Heart left ventricle (tissue), 16 donors: Measurements from ENCODE around the gene SLC9A3. TPM values are rescaled to one million over a fixed set of nuclear protein-coding genes. Genes with fewer than 3 reads are reported as not detected.

ENCODE experiments used
- ATAC-seq, 4 donors: fragments of 200-7000 bp; cut with Tn5 transposase; one replicate each; pipeline ENCODE4 v1.9.1; 2020 to 2022; ENCODE audit warnings: moderate library complexity in 4 of 4, mild to moderate bottlenecking in 3 of 4, moderate number of reproducible peaks in 1 of 4
- DNase-seq, 5 donors: peaks; one replicate each; pipeline ENCODE4 v3.0.0-alpha.2; 2020
- H3K27ac ChIP-seq, 12 donors: fragments of 200-600 bp; sonication (generic) in 4 of 12; one replicate each; pipeline versions ENCODE4 v1.5.0 to v1.8.0; 2016 to 2022; ENCODE audit warnings: mild to moderate bottlenecking in 2 of 12
- H3K27me3 ChIP-seq, 9 donors: fragments of 200-600 bp; sonication (generic) in 2 of 9; one replicate each; pipeline versions ENCODE4 v1.5.1 to v1.8.0; 2016 to 2022; ENCODE audit warnings: mild to moderate bottlenecking in 3 of 9
- H3K36me3 ChIP-seq, 9 donors: fragments of 200-600 bp; sonication (generic) in 2 of 9; one replicate each; pipeline versions ENCODE4 v1.5.0 to v1.8.0; 2018 to 2022; ENCODE audit warnings: mild to moderate bottlenecking in 2 of 9
- H3K4me1 ChIP-seq, 12 donors: fragments of 200-600 bp; sonication (generic) in 4 of 12; one replicate each; pipeline versions ENCODE4 v1.5.0 to v1.8.0; 2016 to 2022; ENCODE audit warnings: mild to moderate bottlenecking in 3 of 12
- H3K4me3 ChIP-seq, 12 donors: fragments of 200-600 bp; sonication (generic) in 4 of 12; one replicate each; pipeline versions ENCODE4 v1.5.0 to v1.8.0; 2017 to 2022; ENCODE audit warnings: mild to moderate bottlenecking in 9 of 12, moderate library complexity in 4 of 12
- H3K9me3 ChIP-seq, 12 donors: fragments of 200-600 bp; sonication (generic) in 4 of 12; one replicate each; pipeline versions ENCODE4 v1.5.0 to v1.8.0; 2016 to 2022; ENCODE audit warnings: mild to moderate bottlenecking in 1 of 12
- POLR2A ChIP-seq, 2 donors: fragments of 450-650 bp; IDR thresholded peaks; one replicate each; pipeline ENCODE4 v1.6.1; 2017; ENCODE audit warnings: antibody characterized with exemption in 2 of 2, mild to moderate bottlenecking in 2 of 2, moderate library complexity in 2 of 2
- WGBS, 4 donors: extraction: QIAGEN DNeasy Blood & Tissue Kit in 2 of 4; methylation state at CpG; one replicate each; pipeline versions ENCODE4 v1.1.5 to v1.1.7; 2013 to 2018; 5-methylcytosine and 5-hydroxymethylcytosine counted together
- intact Hi-C, 10 donors: fragments of 100-400 bp; cut with DNase I; formaldehyde crosslinking; loops; one replicate each; pipeline versions ENCODE4 v1.11.1 to v1.14.2; 2022
- polyA plus RNA-seq, 2 donors: library from polyadenylated mRNA; stranded (reverse); fragments of 200-250 nt; gene quantifications; one replicate each; pipeline ENCODE4 v1.2.3, GENCODE V29; 2013
- total RNA-seq, 9 donors: library from RNA; depleted of rRNA in 2 of 9; stranded (reverse); fragments of >200 nt in 2 of 9; fragmentation: NEBNext Ultra II Directional in 3 of 9; extraction: Animal tissue kit (Norgen Biotek cat#: 25700) in 3 of 9; gene quantifications; one replicate each; pipeline versions ENCODE4 v1.1.0 to v1.2.4, GENCODE V29; 2016 to 2023
- TF ChIP-seq, protein P1 (sequence below), 12 donors: fragments of 200-600 bp; sonication (generic) in 4 of 12; IDR thresholded peaks; one replicate each; pipeline versions ENCODE4 v1.5.0 to v1.8.0; 2018 to 2022; ENCODE audit warnings: antibody characterized with exemption in 12 of 12, mild to moderate bottlenecking in 5 of 12
- donor health status: ischemic (EF 13 %, LVEDD 7.1; RV severe dilation, severe dysfunction).
- donor health status: healthy with polysubstance abuse.
- donor health status: DM: no; HTN: yes; CAD: no.
- donor health status: DM: no; HTN: no; CAD: no.
- donor health status: ischemic (EF 25% LVEDD 6.9; RV normal size, moderate dysfunction).
- donor health status: ischemic (EF 25% LVEDD 5.7; RV mildly dilated, moderate dysfunction).
- donor health status: healthy.
- donor health status: DM: yes; HTN: yes; CAD: no.
- donor health status: ischemic (EF 35%, LVEDD 5.7; RV mildly dilated, moderate dysfunction).
- donor health status: nonischemic (EF 11% LVEDD 7.7; RV severe dilation, severe dysfunction).
- donor health status: DM: yes; HTN: yes; CAD: no.
- donor health status: PGD.
- donor health status: ischemic (EF 29% LVEDD 5.4; RV normal size, mild dysfunction).
- donor health status: nonischemic (EF 23%, LVEDD 6.1; RV moderate dilation, normal function).

The SLC9A3 gene
- total and polyA plus RNA-seq, 11 donors: 0.50 to 3.8 (median 1.0) TPM

DNA sequence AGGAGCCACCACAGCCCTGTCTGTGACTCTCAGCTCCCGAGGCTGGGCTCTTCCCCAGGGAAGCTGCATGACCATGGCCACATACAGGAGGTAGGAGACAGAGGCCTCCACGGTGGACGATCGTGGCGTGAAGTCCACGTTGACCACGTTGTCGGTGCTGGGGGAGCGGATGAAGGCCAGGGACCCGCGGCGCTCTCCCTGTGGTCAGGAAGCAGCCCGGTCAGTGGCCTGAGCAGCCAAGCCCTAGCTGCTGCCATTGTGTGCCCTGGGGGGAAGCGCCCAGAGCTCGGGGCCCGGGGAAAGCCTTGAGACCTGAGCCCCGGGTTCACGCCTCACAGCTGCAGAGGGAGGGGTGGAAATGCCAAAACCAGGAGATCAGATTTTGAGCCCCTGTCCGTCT is 47.0 kb downstream of the SLC9A3 start:
- Histone ChIP-seq H3K4me1 (peaks cover 3 to 30% (median 10%) of the 10 kb centered on the region in 12 donors), H3K36me3 (no peaks in the 10 kb centered on the region), H3K27ac (no peak overlapping the region), H3K9me3 (no peaks in the 10 kb centered on the region), H3K27me3 (peaks cover 18 to 72% (median 54%) of the 10 kb centered on the region in 9 donors), H3K4me3 (no peak overlapping the region)
- intact Hi-C loops: loop anchor here in 1 of 10 donors (10.0 kb wide), 2 partner anchors 138 to 428 kb away; partner anchors contain the start of gene CEP72
- WGBS, 4 donors: 62 to 76% (median 70%) methylated on average over 10 to 19 of the region's 19 CpGs
- no peak for TF ChIP-seq POLR2A (IDR thresholded peaks at IDR 0.05)
- TF ChIP-seq, protein P1, sequence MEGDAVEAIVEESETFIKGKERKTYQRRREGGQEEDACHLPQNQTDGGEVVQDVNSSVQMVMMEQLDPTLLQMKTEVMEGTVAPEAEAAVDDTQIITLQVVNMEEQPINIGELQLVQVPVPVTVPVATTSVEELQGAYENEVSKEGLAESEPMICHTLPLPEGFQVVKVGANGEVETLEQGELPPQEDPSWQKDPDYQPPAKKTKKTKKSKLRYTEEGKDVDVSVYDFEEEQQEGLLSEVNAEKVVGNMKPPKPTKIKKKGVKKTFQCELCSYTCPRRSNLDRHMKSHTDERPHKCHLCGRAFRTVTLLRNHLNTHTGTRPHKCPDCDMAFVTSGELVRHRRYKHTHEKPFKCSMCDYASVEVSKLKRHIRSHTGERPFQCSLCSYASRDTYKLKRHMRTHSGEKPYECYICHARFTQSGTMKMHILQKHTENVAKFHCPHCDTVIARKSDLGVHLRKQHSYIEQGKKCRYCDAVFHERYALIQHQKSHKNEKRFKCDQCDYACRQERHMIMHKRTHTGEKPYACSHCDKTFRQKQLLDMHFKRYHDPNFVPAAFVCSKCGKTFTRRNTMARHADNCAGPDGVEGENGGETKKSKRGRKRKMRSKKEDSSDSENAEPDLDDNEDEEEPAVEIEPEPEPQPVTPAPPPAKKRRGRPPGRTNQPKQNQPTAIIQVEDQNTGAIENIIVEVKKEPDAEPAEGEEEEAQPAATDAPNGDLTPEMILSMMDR (IDR thresholded peaks at IDR 0.05): no peak
- ATAC-seq (no peak), DNase-seq (peak in 2 of 5 donors; percentile 20 to 53)

DNA sequence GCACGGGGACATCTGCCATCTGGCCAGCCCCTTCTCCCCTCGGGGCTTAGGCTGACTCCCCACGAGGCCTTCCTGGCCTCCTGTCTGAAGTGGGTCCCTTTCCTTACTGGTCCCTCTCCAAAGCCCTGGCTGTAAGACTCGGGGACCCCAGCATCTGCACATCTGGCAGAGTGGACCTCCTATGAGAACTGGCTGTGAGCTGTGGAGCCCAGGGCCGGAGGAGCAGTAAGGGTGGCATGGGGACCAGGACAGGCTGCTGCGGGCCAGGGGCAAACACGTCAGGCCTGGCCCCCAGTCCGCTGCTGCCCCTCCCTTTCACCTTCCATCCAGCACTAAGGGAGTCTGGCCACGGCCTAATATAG is 47.5 kb downstream of the SLC9A3 start:
- Histone ChIP-seq H3K4me1 (peaks cover 3 to 34% (median 14%) of the 10 kb centered on the region in 12 donors), H3K9me3 (no peaks in the 10 kb centered on the region), H3K4me3 (no peak overlapping the region), H3K27me3 (peaks cover 15 to 69% (median 51%) of the 10 kb centered on the region in 9 donors), H3K36me3 (no peaks in the 10 kb centered on the region), H3K27ac (no peak overlapping the region)
- 60 to 72% (median 69%) methylated on average over 9 of the region's 9 CpGs for WGBS, 4 donors
- peak in 1 of 5 donors; percentile 17 for DNase-seq
- no peak for ATAC-seq
- TF ChIP-seq, protein P1 (IDR thresholded peaks at IDR 0.05): no peak
- no peak for TF ChIP-seq POLR2A (IDR thresholded peaks at IDR 0.05)
- intact Hi-C loops: loop anchor here in 1 of 10 donors (10.0 kb wide), 2 partner anchors 138 to 428 kb away; partner anchors contain the start of gene CEP72

DNA sequence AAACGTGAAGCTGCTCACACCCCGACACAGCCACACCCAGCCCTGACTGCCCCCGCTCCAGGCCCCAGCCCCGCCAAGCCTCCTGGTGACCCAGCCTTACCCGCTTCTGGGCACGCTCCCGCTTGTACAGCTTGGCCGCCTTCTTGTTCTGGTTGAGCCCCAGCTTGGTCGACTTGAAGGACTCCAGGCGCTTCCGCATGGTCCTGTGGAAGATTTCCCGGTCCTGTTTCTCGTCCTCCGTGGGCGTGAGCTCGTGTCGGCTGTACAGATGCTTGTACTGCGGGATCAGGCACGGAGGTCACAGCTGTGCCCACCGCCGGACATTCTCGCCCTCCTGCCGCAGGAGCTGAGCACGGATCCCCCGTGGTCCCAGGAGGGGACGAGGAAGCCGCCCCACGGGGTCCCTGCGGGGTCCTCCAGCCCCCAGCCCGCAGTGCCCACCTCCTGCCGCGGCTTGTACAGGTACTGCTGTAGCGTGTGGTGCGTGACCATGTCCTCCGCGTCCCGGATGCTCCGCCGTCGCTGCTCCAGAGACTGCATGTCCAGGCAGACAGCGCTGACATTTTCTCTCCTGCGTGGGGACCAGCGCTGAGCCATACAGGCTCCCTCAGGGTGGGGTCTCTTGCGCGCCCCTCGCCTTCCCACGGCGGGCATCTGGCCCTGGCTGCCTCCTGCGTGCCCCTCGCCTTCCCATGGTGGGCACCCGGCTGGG is 48.0 kb downstream of the SLC9A3 start:
- no peak overlapping the region for H3K27ac ChIP-seq
- peaks cover 0 to under 1% (median 0%) of the 10 kb centered on the region in 9 donors for H3K36me3 ChIP-seq
- H3K27me3 ChIP-seq: peaks cover 12 to 67% (median 48%) of the 10 kb centered on the region in 9 donors
- H3K4me1 ChIP-seq: peaks cover 3 to 40% (median 17%) of the 10 kb centered on the region in 12 donors
- H3K9me3 ChIP-seq: no peaks in the 10 kb centered on the region
- ATAC-seq: no peak
- no peak overlapping the region for H3K4me3 ChIP-seq
- DNase-seq: peak in 3 of 5 donors; percentile 22 to 59 (median 27)
- TF ChIP-seq POLR2A (IDR thresholded peaks at IDR 0.05): no peak
- TF ChIP-seq, protein P1 (IDR thresholded peaks at IDR 0.05): no peak
- 69 to 79% (median 75%) methylated on average over 45 to 51 of the region's 51 CpGs for WGBS, 4 donors
- intact Hi-C loops: loop anchor here in 1 of 10 donors (10.0 kb wide), 2 partner anchors 139 to 429 kb away; partner anchors contain the start of gene CEP72

DNA sequence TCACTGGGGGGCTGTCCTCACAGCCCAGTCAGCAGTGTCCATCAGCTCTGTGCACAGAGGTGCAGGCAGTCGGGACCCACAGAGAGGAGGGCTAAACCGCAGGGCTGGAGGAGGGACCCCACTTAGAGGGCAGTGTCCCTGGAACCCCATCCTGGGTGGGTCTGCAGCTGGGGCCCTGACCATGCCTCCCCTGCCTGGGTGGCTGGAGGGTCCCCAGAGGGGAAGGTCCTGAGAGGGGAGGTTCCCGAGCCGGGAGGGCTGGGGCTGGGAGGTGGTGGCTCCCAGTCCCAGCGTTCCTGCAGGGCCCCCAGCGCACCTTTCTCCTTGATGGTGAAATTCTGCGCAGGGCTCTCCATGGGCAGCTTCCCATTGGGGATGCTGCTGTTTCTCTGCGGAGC is 48.5 kb downstream of the SLC9A3 start:
- H3K27me3 ChIP-seq: peaks cover 11 to 61% (median 45%) of the 10 kb centered on the region in 9 donors
- H3K9me3 ChIP-seq: no peaks in the 10 kb centered on the region
- intact Hi-C loops: loop anchor here in 1 of 10 donors (10.0 kb wide), 2 partner anchors 139 to 429 kb away; partner anchors contain the start of gene CEP72
- peaks cover 3 to 40% (median 18%) of the 10 kb centered on the region in 12 donors for H3K4me1 ChIP-seq
- ATAC-seq: no peak
- H3K27ac ChIP-seq: no peak overlapping the region
- peaks cover 0 to 6% (median 0%) of the 10 kb centered on the region in 9 donors for H3K36me3 ChIP-seq
- 54 to 64% (median 64%) methylated on average over 5 to 8 of the region's 8 CpGs; no CpG with 5 or more reads in 1 of the 4 donors for WGBS, 4 donors
- peak in 3 of 5 donors; percentile 9 to 59 (median 15) for DNase-seq
- H3K4me3 ChIP-seq: no peak overlapping the region
- TF ChIP-seq, protein P1 (IDR thresholded peaks at IDR 0.05): no peak
- no peak for TF ChIP-seq POLR2A (IDR thresholded peaks at IDR 0.05)
